HepG2 (cell line): Measurements from ENCODE around the gene MECR. TPM values are rescaled to one million over a fixed set of nuclear protein-coding genes. Genes with fewer than 3 reads are reported as not detected.

Experiments used
- ATAC-seq: fragments of 200-7000 bp; cut with Tn5 transposase; 3 replicates; pipeline ENCODE4 v1.9.1; 2020; ENCODE audit warnings: mild to moderate bottlenecking, moderate library complexity
- BruUV-seq: library from RNA; stranded (reverse); fragments of 400-500 nt; replicated peaks from 2 replicates; lab custom pipeline; 2021; lab: Mats Ljungman, UMichigan
- CTCF ChIA-PET: fragments of 300-600 bp; formaldehyde crosslinking; extraction: SDS; loops from one replicate; lab custom pipeline; 2021; ENCODE audit warnings: low total read pairs, inconsistent platforms, low intra/inter-chr PET ratio; lab: Yijun Ruan, JAX
- POLR2A ChIA-PET: fragments of 350-600 bp; sonication (Branson Sonifier 250); formaldehyde crosslinking; loops from one replicate; lab custom pipeline; 2020; ENCODE audit warnings: antibody characterized with exemption, inconsistent platforms; lab: Yijun Ruan, JAX
- DNase-seq: peaks from one replicate; pipeline ENCODE4 v3.0.0-alpha.2; 2015; ENCODE audit warnings: low spot score
- FAIRE-seq: peaks from 3 replicates; lab custom pipeline; 2011; peaks lifted over from hg19 to GRCh38; lab: Jason Lieb, UNC
- H2AFZ ChIP-seq: one replicate; pipeline ENCODE4 v1.6.1; 2011; ENCODE audit warnings: low read length, inconsistent platforms
- H3K27ac ChIP-seq: fragments of 300-600 bp; 3 replicates; pipeline ENCODE4 v1.8.0; 2011; ENCODE audit warnings: mixed run types, mild to moderate bottlenecking, mixed read lengths, low read length, inconsistent platforms; ENCODE audit not compliant: insufficient read depth; ENCODE audit errors: extremely low read length
- H3K27me3 ChIP-seq, 2 experiments: fragments of 200-600 bp in 1 of 2; 2 replicates in 1 of 2; 3 replicates in 1 of 2; pipeline versions ENCODE4 v1.6.0 to v1.8.0; 2011; ENCODE audit warnings: low read length in 2 of 2, mild to moderate bottlenecking in 2 of 2, moderate library complexity in 2 of 2, inconsistent platforms in 1 of 2; ENCODE audit not compliant: insufficient read depth in 2 of 2, control insufficient read depth in 1 of 2
- H3K36me3 ChIP-seq, 2 experiments: fragments of 200-600 bp in 1 of 2; replicated peaks in 1 of 2; 2 replicates in 1 of 2; 3 replicates in 1 of 2; pipeline versions ENCODE4 v1.5.1 to v1.8.0; 2011; ENCODE audit warnings: low read length in 2 of 2, inconsistent platforms in 1 of 2; ENCODE audit not compliant: insufficient read depth in 2 of 2, control insufficient read depth in 1 of 2
- H3K4me1 ChIP-seq: 2 replicates; pipeline ENCODE4 v1.5.1; 2012; ENCODE audit warnings: low read length, inconsistent platforms; ENCODE audit not compliant: insufficient read depth
- H3K4me2 ChIP-seq: 2 replicates; pipeline ENCODE4 v1.6.0; 2011; ENCODE audit warnings: low read depth, low read length, inconsistent platforms
- H3K4me3 ChIP-seq, 3 experiments: fragments of 200-600 bp in 1 of 3; sonication (generic), shearing (Covaris generic) in 1 of 3; replicated peaks in 1 of 3; 2 replicates each; pipeline ENCODE4 v1.5.1; 2011 to 2016; ENCODE audit warnings: low read length in 3 of 3, inconsistent platforms in 2 of 3, low read depth in 2 of 3, mild to moderate bottlenecking in 2 of 3, control low read depth in 1 of 3, mixed read lengths in 1 of 3; ENCODE audit not compliant: insufficient read depth in 1 of 3
- H3K79me2 ChIP-seq: one replicate; pipeline ENCODE4 v1.6.1; 2011; ENCODE audit warnings: low read length, inconsistent platforms; ENCODE audit not compliant: insufficient read depth
- H3K9ac ChIP-seq: 2 replicates; pipeline ENCODE4 v1.6.0; 2011; ENCODE audit warnings: mild to moderate bottlenecking, low read depth, low read length, inconsistent platforms; ENCODE audit not compliant: insufficient read depth
- H3K9me3 ChIP-seq: 2 replicates; pipeline ENCODE4 v1.5.1; 2012; ENCODE audit warnings: mild to moderate bottlenecking, low read length
- H4K20me1 ChIP-seq: 2 replicates; pipeline ENCODE4 v1.6.0; 2011; ENCODE audit warnings: inconsistent platforms, mild to moderate bottlenecking, low read length, moderate library complexity; ENCODE audit not compliant: insufficient read depth
- YEATS2 ChIP-seq: sonication (generic); formaldehyde crosslinking; IDR thresholded peaks from 2 replicates; pipeline ENCODE4 v1.4.0; 2020; ENCODE audit warnings: missing genetic modification reagents, borderline replicate concordance
- ZGPAT ChIP-seq: IDR thresholded peaks from 2 replicates; pipeline ENCODE4 v1.6.1; 2016; ENCODE audit warnings: mild to moderate bottlenecking
- ZNF160 ChIP-seq: sonication (generic); formaldehyde crosslinking; IDR thresholded peaks from 2 replicates; pipeline ENCODE4 v1.8.0; 2022; ENCODE audit warnings: mild to moderate bottlenecking, inconsistent platforms, missing genetic modification reagents
- ZNF33A ChIP-seq: sonication (generic); formaldehyde crosslinking; IDR thresholded peaks from 2 replicates; pipeline ENCODE4 v1.5.1; 2020; ENCODE audit warnings: missing genetic modification reagents, mild to moderate bottlenecking, moderate library complexity, borderline replicate concordance
- WGBS: methylation state at CpG from one replicate; pipeline ENCODE4 v1.1.6; 2017; ENCODE audit warnings: low lambda C conversion rate; 5-methylcytosine and 5-hydroxymethylcytosine counted together
- in situ Hi-C: cut with HindIII; loops from 2 replicates; pipeline ENCODE4 v1.10.0; 2017; ENCODE audit warnings: low pct_unique_long_range_greater_than_20kb; ENCODE audit not compliant: extremely low pct_ligation_motif_present
- intact Hi-C: fragments of 100-400 bp; cut with micrococcal nuclease; formaldehyde crosslinking; loops from one replicate; pipeline ENCODE4 v1.10.0; 2022; ENCODE audit not compliant: unreplicated experiment
- polyA plus RNA-seq, 8 experiments: library from polyadenylated mRNA; depleted of rRNA in 3 of 8; stranded (reverse) in 7 of 8; unstranded in 1 of 8; fragments of >200 nt; fragmentation: Illumina TruSeq in 4 of 8; extraction: Trizol in 4 of 8; gene quantifications; 2 replicates each; pipeline versions ENCODE4 v1.2.1 to v1.2.3, GENCODE V29; 2011 to 2016; ENCODE audit warnings: low read depth in 4 of 8, missing spikeins in 1 of 8, mixed read lengths in 1 of 8; ENCODE audit not compliant: insufficient read depth in 1 of 8
- total RNA-seq, 5 experiments: library from RNA; depleted of rRNA; stranded (reverse); fragments of >200 nt; fragmentation: Illumina TruSeq; extraction: Trizol; gene quantifications; 2 replicates each; pipeline ENCODE4 v1.2.3, GENCODE V29; 2016; ENCODE audit warnings: low read depth in 1 of 5

MECR gene
- total and polyA plus RNA-seq, 2 of the 13 experiments (the other 11 are each of a cell fraction or from before 2014, with no cell fraction given) = 18.8 to 24.9 TPM

- TF ChIP-seq ZGPAT (CRISPR knock-in tag) = no peak
Observed at GRCh38 chr1:29245261-29245660, 14.5 kb upstream of the MECR start (continued).

GRCh38 chr1:29243871-29244200, 13.1 kb upstream of the MECR start:
- Histone ChIP-seq H3K27ac (no peak overlapping the region), H3K79me2 (peaks cover 37% of the 10 kb centered on the region), H4K20me1 (peaks cover 21% of the 10 kb centered on the region)
- intact Hi-C loops = no loop called here
- POLR2A ChIA-PET = no interaction called here
- TF ChIP-seq ZNF33A (no peak), ZNF160 (no peak), YEATS2 (no peak)
- TF ChIP-seq, all 625 proteins: peak for 0
- no TSS peak for BruUV-seq
- Histone ChIP-seq H3K4me1 (peaks cover 56% of the 10 kb centered on the region), H3K4me3 (no peak overlapping the region), H3K36me3 (no peaks in the 10 kb centered on the region), H2AFZ (no peak overlapping the region), H3K27me3 (no peaks in the 10 kb centered on the region), H3K9me3 (no peaks in the 10 kb centered on the region), H3K4me2 (no peak overlapping the region), H3K9ac (no peak overlapping the region)
- WGBS = 82% methylated on average over 3 of the region's 3 CpGs
- CTCF ChIA-PET = no interaction called here
- ATAC-seq (no peak), DNase-seq (no peak), FAIRE-seq (no peak)
- in situ Hi-C loops = loop anchor here (10.0 kb wide), 1 partner anchor 1471 kb away; no protein-coding TSS in a partner anchor
